COLO668 (cell line): ENCODE results near the gene ATP6V0D1.
"Not testable (repeated sequence)": the region's sequence is repeated elsewhere in the genome, so short reads cannot be mapped to it uniquely, and the experiment has no call there.

Experiments used
- DNase-seq: peaks from one replicate; lab custom pipeline; 2025; ENCODE audit not compliant: unreplicated experiment; lab: John Stamatoyannopoulos, UW

The ATP6V0D1 gene

DNA sequence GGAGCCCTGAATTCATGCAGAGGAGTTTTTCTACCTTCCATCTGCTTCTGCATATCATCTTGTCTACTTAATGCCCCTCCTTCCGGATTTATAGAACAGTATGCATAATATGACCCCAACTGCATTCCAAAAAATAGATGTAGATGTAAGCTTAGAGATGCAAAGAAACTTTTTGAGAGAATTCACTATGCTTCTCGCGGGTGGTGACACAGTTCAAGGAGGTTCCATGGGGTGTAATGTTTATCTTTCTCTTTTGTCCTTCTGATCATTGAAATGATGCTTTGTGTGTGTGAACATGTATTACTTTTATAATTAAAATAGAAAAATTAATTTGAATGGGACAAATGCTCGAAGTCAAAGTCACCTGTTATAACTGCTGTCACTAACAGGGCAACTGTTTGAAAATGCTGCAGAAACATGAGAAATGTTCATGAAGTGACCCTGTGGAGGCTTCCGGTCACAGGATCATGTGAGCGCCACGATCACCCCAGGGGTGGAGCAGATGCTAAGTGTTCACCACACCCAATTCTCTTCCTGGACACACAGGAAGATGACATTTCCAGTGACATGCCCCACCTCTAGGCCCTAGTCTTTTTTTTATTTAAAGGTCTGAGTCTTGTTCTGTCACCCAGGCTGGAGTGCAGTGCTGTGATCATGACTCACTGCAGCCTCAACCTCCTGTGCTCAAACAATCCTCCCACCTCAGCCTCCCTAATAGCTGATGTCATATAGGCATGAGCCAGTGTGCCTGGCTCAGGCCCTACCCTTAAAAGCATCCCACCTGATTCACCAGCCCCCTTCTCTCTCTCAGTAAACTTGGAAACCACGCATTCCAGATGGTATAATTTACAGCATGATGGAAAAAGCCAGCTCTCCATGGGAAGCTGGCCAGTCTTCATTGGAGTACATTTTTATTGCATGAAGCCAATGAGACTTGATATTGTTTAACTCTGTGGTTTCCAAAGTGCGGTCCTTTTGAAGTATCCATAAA, 23.4 kb upstream of the ATP6V0D1 start:
- no peak for DNase-seq

DNA sequence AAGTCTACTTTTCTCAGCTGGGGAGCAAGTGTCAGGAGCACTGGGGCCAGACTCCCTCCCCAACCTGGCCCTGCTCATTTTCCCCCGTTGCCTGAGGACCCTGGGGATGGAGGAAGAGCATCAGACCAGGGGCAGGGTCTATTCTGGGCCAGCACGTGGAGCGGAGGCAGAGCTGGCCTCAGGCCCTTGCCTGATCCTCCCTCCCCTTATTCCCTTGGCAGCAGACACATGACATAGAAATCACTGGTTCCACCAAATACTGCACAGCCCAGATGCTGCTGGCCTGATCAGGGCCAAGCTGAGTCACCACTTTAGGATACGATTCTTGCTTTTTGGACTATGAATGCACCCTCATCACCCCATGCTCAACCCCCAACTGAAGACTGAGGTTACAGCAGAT, 18.1 kb upstream of the ATP6V0D1 start:
- DNase-seq: no peak

DNA sequence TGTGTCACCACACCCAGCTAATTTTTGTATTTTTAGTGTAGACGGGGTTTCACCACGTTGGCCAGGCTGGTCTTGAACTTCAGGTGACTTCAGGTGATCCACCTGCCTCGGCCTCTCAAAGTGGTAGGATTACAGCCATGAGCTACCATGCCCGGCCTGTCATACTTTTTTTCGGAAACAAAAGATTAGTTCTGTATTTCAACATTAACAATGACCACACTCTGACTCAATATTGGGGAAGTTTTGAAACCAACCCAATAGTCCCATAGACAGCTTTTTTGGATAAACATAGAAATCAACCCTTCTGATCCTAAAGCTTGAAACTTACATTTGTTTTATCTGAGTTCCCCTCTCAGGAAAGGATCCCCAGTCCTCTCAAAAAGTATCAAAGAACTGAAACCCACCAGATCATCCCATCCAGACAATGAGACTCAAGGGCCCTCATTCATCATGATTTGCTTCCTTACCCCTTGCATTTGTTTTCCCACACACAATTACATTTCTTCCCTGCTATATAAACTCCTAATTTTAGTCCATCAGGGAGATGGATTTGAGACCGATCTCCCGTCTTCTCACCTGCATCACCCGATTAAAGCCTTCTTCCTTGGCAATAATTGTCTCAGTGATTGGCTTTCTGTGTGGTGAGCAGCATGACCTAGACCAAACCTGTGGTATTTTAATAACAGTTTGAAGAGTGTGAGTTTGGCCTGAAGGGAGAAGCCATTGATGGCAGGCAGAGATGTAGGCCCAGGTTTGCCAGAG, 9.6 kb upstream of the ATP6V0D1 start:
- no peak for DNase-seq

DNA sequence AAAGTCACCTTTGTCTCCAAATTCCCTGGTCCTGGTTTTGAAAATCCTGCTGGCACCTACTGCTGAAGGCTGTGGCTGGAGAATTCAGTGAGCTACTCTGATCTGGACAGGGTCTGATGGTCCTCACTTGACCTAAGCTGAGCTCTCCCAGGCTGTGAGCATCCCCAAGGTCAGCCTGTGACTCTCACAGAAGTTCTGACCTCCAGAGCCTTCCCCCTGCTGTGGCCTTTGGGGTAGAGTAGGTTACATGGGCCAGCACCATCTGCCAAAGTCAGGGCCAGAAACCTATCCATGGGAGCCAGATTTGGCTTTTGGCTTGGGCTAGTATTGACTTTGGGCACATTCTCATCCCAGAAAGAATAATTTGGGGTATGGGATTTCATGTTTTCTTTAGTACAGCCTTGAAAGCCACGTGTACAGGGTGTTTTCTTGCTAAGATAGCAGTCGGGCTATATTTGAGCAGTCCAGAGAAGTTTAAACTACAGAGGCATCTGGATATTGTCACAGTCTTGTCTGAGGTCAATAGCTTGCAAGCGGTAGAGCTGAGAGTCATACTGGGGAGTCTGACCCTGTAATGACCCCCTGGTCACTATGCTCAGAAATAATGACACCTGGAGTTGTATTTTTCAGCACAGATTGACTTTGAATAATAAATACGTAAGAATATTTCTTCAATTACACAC, 8.6 kb upstream of the ATP6V0D1 start:
- no peak for DNase-seq

DNA sequence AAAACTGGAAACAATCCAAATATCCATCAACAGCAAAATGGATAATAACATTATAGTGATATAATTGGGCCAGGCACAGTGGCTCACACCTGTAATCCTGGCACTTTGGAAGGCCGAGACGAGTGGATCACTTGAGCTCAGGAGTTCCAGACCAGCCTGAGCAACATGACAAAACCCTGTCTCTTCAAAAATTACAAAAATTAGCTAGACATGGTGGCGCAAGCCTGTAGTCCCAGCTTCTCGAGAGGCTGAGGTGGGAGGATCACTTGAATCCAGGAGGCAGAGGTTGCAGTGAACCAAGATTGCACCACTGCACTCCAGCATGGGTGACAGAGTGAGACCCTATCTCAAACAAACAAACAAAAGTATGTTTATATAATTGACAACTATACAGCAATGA, 6.6 kb upstream of the ATP6V0D1 start:
- DNase-seq: not testable (repeated sequence)

DNA sequence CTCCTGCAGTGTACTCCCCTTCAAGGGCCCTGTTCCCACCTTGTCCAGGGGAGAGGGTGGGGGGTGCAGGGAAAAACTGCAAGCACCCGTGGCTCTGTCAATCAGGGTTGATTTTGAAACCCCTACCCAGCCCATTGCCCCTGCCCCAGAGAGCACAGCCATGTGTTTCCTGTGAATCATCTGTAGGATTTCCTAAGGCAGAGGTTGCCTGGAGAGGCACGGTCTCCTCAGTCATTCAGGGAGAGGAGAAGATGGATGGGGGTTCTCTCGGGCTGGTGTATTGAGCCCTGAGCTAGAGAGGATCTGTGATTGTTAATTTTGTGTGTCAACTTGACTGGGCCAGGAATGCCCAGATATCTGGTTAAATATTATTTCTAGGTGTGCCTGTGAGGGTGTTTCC, 5.8 kb upstream of the ATP6V0D1 start:
- no peak for DNase-seq

DNA sequence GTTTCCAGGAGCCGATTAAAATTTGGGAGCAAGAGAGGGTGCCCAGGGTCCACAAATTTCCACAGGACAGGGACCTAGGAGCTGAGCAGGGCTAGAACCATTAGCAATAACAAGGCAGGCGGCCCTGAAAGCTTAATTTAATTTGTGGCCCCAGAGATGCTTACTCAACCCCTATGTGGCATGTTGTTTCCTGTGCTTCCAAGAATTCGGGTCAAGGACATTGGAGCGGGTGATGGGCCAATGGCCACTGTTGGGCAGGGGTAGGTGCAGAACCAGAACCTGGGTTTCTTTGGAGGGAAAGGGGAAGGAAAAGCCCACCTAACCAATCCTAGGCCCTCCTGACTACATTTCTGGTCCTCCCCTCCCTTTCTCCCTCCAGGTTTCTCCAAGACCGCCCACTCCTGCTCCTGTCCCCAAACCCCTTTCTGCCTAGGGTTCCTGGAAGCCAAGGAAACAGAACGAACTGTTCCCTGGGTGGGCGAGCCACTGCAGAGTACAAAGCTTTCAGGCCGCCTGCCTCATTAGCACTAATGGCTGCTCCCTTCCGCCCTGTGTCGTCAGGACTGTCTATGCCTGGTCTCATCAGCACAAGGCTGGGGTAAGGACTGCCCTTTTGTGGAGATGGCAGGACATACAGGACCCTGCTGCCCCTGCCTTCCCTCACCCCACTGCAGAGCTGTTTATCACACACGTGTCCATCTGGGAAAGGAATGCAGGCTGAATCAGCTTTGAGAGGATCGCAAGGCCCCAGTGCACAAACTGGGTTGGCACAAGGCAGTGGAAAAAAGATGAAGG, 3.0 kb upstream of the ATP6V0D1 start:
- DNase-seq: no peak

DNA sequence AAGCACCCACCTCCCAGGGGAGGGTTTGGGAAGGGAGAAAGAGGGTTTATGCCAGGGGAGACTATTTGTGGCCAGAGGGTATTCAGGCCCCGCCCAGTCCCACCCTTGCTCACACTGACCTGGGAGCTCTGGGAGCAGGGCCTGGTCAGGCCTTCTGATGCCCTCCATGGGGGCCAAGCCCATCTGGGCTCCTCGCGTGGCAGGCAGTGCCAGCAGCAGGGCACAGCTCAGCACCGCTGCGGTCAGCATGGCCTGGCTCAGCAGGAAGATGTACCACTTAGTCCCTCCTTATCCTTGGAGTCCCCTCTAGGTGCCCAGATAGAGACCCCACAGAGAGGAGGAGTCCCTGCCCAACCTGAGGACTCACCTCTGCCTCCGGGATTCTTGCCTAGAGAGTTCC, 2.2 kb upstream of the ATP6V0D1 start, which contains the start of gene AGRP:
Gene AGRP (minus strand): TSS at position 398 of the 400 bp plus-strand sequence. CDS start 149 bp downstream, at position 249.
- no peak for DNase-seq

DNA sequence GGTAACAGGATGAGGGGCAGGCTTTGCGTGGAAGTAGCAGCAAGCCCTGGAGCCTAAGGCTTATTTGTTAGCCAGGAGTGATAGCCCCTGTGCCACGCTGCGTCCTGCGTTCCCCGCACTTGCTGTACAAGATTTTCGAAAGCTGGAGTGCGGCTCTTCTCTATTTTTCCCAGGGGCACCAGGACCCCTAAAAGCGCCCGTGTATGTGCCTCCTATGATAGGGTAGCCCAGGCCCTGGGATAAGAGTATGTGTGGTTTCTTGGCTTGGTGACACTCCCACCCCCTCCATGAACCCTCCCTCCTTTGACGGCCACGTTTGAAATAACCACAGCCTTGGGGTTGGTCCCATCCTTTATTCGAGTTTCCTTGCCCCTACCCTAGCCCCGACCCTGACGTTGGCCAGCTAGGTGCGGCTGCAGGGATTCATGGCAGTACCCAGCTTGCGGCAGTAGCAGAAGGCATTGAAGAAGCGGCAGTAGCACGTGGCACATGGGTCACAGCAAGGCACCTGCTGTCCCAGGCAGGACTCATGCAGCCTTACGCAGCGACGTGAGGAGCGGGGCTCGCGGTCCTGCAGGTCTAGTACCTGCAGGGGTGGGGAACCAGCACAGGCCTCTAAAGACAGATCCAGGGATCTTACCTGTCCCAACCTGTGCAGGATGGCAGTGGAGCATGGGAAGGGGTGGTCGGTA, 1.4 kb upstream of the ATP6V0D1 start:
- no peak for DNase-seq

DNA sequence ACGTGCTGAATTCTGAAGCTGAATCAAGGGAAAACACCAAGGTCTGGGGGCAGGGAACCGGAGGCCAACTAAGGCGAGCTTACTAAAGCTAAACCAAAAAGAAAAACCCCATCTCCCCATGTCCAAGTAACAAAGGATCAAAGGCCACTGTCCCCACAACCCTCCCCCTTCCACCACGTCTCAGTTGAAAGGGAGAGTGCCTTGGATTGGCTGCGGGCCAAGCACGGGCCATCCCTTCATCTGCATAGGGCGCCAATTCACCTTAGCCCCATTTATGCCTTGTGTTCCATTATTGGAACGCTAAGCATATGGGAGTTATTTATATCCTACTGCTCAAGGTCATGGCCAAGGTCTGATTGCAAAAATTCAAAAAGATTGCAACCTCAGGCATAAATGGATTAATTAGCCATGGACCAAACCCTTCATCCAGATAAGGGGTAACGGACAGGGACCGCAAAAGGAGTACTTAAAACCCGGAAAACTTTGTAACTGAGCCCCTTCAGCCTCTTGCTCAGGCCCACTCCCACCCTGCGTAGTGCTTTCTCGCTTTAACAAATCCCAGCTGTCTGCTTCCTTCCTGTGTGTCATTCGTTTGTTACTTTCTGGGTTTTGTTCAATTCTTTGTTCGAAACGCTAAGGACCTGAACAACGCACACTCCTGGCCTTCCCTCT, 740 bp upstream of the ATP6V0D1 start:
- DNase-seq: peak; percentile 81

DNA sequence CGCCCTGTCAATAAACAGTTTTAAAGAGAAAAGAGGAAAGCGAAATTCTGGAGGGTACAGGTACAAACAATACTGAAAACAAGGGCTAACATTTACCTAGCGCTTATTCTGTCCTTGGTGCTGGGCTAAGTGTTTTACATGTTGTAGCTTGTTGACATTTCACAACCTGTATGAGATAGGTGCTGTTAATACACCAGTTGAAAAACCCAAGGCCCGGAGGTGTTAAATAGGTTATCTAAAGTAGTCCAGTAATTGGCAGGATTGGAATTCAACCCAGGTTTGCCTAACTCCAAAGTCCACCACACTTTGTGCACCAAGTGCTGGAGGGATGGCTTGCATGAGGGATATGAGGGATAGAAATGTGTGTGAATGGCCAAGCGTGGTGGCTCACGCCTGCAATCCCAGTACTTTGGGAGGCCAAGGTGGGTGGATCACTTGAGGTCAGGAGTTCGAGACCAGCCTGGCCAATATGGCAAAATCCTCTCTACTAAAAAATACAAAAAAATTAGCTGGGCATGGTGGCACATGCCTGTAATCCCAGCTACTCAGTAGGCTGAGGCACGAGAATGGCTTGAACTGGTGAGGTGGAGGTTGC, 2.9 kb downstream of the ATP6V0D1 start:
- DNase-seq: no peak

DNA sequence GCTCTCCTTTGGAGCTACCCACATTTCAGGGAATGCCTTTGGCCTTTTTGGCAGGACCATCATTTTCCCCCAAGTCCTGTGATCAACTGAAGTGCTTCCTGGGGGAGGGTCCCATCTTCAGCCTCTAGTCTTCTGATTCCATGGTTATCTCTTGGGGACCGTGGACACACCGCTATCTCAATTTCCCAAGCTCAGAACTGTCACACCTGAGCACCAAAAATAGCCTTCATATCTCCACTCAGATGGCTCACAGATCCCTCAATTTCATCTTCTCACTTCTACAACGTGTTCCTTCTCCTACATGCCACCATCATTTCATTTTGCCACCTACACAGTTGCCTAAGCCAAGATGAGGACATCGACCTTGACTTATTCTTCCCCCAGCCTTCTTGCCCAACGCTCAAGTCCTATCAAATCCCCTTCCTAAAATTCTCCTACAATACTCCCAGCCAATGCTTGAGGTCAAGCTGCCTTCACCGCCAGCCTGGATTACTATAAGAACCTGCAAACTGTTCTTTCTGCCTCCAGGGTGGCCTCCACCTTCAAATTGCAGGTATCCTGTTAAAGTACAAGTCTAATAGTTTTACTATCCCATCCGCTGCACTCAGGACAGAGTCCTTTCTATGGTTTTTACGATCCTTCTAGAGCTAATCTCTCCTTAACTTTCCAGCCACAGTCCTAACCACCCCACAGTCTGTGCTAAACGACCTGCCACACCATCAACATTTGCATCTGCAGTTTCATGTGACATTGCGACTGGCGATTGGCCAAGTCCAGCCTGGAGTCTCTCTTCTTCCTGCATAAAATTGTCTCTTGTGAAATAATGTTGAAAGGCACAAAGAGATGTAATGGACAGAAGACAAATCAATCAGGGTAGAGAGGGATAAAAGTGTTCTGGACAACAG, 6.2 kb downstream of the ATP6V0D1 start:
- peak; percentile 34 for DNase-seq

DNA sequence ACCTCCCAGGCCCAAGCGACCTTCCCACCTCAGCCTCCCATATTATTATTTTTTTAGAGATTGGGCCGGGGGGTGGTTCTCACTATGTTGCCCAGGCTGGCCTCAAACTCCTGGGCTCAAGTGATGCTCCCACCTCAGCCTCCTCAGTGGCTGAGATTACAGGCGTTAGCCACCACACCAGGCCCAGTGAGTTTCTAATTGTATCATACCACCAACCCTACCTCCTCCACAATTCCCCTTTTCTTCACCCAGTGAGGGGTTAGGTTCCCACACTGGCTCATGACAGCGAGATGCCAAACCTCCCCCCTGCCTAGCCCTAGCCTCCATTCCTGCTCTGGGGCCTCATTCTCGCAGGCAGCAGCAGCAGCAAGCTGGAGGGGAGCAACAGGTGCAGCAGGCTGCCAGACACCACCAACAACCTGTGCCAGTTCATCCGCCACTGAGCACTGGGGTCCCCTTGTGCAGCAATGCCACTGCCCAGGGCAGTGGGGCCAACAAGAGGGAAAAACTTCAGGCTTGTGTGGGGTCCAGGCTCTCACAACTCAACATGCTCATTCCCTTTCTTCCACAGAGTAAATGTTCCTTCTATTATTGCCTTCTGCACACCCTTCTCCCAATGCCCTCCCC, 9.1 kb downstream of the ATP6V0D1 start:
- no peak for DNase-seq

DNA sequence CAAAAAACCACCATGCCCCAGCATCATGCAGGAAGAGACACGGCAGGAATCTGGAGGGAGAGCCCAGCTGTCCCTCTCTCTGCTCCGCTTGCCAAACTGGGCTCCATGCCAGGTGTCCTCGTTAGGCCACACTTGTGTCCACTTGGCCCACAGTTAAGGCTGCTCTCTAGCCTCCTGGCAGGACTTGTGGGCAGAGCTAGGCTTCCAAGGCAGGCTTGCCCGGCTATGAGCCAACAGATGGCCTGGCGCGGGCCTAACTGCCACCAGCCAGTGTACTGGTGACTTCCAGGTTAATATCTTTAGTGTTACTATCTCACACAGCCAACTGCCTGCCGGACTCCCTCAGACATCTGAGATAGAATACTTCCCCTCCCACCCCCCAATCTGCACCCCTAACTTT, 10.6 kb downstream of the ATP6V0D1 start:
- DNase-seq: peak; percentile 73

DNA sequence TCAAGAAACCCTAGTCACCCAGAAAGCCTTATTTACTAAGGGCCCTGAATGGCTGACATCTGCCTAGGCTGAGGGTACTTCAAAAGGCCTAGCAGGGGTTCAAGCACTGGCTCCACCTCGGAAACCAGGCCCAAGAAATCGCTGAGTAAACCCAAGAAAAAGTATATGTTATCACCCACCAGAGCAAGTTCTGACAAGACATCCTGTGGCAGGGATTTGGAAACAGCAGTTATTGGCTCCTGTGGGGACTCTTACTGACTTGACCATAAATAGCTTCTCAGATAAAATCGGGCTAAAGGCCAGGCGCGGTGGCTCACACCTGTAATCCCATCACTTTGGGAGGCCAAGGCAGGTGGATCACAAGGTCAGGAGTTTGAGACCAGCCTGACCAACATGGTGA, 12.2 kb downstream of the ATP6V0D1 start:
- DNase-seq: no peak

DNA sequence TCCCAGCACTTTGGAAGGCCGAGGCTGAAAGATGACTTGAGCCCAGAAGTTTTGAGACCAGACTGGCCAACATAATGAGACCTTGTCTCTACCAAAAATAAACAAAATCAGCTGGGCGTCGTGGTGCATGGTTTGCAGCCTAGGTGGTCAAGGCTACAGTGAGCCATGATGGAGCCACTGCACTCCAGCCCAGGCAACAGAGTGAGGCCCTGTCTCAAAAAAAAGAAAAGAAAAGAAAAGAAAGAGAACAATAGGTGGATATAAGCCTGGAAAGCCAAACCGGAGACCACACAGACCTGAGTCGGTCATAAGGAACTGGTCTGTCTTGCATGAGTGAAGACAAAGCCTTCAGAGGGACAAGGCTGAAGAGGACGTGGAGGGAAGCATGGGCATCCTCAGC, 14.4 kb downstream of the ATP6V0D1 start:
- no peak for DNase-seq

DNA sequence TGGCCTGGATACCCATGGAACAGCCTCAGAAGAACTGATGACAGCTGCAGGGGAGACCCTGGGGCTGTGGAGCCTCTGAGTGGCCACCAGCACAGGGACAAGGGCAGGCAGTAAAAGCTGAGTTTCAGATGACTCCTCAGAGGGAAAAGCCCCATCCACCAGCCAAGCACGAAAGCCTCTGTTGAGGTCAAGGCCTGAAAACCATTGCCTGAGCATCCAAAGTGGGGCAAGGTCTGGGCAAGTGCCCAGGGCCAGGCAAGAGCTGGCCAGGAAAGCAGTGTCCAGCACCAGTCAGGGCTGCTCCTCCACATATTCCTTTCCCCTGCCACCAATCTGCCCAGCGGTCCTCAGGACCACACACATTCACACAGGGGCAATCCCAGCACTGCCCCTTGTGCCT, 16.4 kb downstream of the ATP6V0D1 start:
- no peak for DNase-seq

DNA sequence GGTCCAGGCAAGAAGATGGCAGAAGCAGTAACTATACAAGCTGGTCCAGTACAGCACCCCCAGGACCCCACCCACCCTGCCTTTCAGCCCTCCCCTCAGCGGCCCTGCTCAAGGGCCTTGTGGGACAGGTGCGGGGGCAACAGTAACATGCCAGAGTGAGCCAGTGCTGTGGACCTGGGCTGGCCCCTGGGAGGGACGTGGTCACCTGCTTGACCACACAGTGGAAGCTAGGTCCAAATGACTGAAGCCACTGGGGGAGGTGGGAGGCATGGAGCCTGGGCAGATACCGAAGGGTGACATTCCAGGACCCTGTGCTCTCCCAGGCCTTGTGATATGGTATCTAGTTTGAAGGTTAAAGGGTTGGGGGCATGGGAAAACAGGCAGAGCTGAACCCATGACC, 17.3 kb downstream of the ATP6V0D1 start:
- no peak for DNase-seq
